ENCODE data around the gene KRT10.

The KRT10 gene

DNA sequence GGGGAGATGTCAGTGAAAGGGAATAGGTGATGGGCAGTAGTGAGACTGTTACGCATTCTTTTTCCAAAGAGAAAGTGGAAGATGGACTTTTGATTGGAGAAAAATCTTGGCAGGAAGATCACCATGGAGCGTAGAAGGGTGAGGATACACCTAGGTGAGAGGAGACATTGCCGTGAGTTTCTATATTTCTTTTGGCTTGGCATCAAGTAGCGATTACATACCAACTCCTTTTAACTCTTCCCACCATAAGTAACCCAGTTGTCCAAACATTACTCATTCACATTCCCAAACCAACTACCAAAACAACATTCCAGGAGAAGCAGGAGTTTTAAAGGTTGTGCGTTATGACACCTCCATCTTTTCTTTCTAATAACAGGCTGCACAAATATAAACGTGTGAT is 11.9 kb downstream of the KRT10 start:
- DNase-seq (ENCODE audit: insufficient read length, low spot score) (no peak), FAIRE-seq (no peak)

GRCh38 chr17:40809721-40810421 is 12.5 kb downstream of the KRT10 start:
- DNase-seq (ENCODE audit: insufficient read length, low spot score) (no peak), FAIRE-seq (no peak)

DNA sequence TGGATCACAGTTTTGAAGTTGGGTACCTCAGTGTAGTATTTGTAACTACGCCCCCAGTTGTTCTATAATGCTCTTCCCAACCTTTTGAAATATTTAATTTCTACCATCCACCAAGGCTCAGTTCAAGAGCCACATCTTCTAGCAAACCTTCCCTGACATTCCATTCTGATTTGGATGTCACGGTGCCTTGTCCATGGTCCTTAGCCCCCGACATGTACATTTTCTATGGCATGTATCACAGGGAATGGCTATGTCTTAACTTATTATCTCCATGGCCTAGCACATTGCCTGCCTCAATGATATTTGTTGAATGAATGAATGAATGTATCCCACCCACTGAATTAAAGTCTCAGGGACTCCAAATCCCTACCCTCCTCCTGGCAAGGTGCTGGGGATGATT is 16.3 kb downstream of the KRT10 start:
- FAIRE-seq (no peak), DNase-seq (ENCODE audit: insufficient read length, low spot score) (no peak)

GRCh38 chr17:40803617-40804082 is 18.8 kb downstream of the KRT10 start:
- FAIRE-seq (peak; percentile 85), DNase-seq (ENCODE audit: insufficient read length, low spot score) (peak; percentile 56)

- no peak for DNase-seq (ENCODE audit: insufficient read length, low spot score)
- FAIRE-seq, result no peak
Observed at GRCh38 chr17:40801157-40801556, 21.3 kb downstream of the KRT10 start.

DNA sequence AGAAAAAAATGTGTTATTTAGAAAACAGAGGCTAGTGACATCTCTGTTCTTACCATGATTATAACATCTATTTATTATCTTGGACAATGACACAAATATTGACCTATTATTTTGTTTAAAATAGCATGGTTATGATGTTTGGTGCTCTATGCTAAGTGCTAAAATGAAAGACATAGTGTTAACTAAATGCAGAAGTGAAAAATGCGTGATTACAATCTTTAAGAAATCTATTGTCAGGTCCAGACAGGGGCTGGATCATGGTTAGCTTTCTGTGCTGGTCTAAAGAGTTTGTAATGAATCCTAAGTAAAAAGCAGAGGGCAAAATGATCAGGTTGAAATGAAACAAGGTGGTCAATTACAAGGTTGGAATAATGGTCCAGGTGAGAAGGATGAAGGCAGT is 22.0 kb downstream of the KRT10 start:
- no peak for FAIRE-seq

DNA sequence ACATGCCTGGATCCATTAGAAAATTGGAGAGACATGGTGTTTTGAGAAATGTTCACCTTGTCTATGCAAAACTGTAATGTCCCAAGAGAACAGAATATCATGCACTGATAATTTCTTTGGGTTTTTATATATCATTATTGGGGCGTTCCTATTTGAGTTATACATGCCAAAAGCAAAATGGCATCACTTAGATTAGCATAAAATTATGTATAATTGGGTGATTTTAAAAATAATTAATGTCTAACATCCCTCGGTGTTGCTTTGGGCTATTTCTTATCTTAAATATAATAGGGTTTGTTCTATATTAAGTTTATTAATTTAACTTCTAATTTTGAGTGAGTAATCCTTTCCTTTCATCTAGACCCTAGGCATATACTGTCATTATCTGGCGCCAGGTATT is 22.6 kb downstream of the KRT10 start, which contains the start of gene KRT28:
Gene KRT28 (minus strand): TSS at position 101 of the 400 bp plus-strand sequence. CDS start 66 bp downstream, at position 35.
- FAIRE-seq, result no peak
- no peak for DNase-seq (ENCODE audit: insufficient read length, low spot score)

More for the DNA sequence above, 22.0 kb downstream of the KRT10 start:
- DNase-seq (ENCODE audit: insufficient read length, low spot score), result no peak

- FAIRE-seq, result no peak
- DNase-seq (ENCODE audit: insufficient read length, low spot score), result no peak
Observed at GRCh38 chr17:40796846-40797245, 25.6 kb downstream of the KRT10 start.

DNA sequence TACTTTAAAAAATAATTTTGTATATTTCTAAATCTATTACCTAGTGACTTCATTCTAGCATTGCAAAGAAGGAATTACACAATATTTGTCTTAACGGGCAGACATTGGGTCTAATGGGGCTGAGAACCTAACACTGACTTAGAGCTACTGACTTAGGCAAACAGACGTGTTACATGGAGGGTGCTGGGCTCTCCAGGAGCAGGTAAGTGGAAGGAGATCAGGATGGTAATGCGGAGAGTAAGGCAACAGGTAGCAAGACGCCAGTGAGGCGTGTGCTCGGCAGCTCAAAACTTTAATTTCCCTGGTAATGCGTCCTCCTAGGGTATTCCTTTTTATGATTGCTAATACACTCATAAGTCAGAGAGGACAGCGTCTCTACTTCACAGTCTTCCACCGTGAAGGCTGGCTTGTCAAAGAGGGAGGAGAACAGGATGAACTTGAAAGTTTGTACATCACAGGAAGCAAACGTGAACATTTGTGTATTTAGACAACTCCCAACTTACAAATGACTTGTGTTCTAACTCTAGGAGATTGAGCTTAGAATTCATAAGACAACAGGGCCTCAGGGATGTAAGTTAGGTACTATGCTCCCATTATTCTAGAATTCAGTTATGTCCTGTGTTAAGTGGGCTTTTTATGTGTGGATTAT is 27.3 kb downstream of the KRT10 start:
- DNase-seq (ENCODE audit: insufficient read length, low spot score), result no peak
- no peak for FAIRE-seq

- no peak for DNase-seq (ENCODE audit: insufficient read length, low spot score)
- no peak for FAIRE-seq
Observed at GRCh38 chr17:40794466-40794865, 27.9 kb downstream of the KRT10 start.

DNA sequence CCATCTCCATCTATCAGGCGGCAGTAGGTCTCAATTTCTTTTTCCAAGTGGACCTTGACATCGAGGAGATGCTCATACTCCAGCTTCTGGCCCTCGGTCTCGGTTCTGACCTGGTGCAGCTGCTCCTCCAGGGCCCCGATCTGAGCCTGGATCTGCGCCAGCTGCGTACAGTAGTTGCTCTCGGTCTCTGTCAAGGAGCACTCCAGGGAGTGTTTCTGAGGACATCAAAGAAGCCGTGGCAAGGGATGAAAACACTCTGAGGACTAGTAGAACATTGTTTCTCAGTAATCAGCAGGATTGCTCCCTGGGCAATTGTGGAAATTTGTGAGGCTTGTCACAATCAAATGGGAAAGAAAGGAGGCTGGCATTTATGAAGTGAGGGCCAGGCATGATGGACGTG is 28.6 kb downstream of the KRT10 start:
- DNase-seq (ENCODE audit: insufficient read length, low spot score) (no peak), FAIRE-seq (no peak)

DNA sequence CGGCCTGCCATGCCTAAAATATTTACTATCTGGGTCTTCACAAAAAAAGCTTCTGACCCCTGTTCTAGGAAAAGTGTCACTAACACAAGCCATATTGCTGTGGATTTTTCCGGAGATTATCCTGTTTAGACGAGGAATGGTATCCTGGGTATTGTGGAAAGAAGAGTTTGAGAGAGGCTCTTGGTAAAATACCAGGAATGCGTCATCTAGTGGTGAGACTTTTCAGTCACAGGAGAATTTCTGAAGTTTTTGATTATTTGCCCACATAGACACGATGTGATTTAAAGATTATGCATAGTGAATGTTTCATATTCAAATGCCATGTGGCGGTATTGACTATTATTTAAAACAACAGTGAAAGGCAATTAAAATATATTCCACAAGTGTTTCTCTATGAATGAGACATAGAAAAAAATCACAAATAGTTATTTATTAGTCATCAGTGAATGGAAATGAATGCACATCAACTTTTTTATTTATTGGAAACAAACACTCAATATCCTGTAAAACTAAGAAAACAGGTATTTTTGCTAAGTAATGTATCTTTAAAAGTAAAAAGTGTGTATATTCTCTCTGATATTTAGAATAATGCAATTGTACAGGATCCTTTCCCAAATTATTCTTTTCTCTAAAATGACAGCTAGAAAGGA is 30.5 kb downstream of the KRT10 start:
- DNase-seq (ENCODE audit: insufficient read length, low spot score) (no peak), FAIRE-seq (no peak)

DNA sequence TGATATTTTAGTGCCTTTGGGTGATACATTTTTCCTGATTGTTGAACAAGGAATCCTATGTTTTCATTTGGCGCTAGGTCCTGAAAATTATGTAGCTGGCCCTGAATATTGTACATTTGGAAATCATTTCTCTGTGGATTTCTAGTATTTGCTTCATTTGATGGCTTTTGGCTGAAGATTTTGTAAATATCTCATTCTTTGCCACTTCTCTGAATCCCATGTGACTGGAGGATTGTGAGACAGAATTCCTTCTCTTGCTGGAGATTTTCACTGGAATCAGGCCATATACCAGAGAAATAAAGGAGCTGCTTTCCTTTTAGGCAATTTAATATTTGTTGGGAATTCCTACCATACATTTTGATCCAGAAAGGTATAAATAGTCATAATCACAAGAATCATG is 31.3 kb downstream of the KRT10 start:
- FAIRE-seq (no peak), DNase-seq (ENCODE audit: insufficient read length, low spot score) (no peak)

DNA sequence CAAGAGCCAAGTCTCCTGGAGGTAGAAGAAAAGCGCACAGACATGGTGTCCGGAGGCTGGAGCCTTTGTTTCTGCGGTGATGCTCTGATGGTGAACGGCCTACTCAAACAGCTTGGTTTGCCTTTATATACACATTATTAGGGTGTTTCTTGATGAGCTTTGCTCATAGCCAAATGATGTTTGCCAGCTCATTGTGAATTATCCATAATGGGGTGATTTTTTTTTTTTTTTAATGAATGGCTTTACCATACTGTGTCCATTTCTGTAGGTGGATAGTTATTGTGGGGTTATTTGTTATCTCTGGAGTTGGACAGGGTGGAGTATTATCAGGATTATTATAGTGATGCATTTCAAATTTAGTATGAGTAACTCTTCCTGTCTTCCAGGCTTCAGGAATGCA is 40.0 kb downstream of the KRT10 start, which contains the start of gene KRT27:
Gene KRT27 (minus strand): TSS at position 101 of the 400 bp plus-strand sequence. CDS start 57 bp downstream, at position 44.
- FAIRE-seq, result no peak
- no peak for DNase-seq (ENCODE audit: insufficient read length, low spot score)

DNA sequence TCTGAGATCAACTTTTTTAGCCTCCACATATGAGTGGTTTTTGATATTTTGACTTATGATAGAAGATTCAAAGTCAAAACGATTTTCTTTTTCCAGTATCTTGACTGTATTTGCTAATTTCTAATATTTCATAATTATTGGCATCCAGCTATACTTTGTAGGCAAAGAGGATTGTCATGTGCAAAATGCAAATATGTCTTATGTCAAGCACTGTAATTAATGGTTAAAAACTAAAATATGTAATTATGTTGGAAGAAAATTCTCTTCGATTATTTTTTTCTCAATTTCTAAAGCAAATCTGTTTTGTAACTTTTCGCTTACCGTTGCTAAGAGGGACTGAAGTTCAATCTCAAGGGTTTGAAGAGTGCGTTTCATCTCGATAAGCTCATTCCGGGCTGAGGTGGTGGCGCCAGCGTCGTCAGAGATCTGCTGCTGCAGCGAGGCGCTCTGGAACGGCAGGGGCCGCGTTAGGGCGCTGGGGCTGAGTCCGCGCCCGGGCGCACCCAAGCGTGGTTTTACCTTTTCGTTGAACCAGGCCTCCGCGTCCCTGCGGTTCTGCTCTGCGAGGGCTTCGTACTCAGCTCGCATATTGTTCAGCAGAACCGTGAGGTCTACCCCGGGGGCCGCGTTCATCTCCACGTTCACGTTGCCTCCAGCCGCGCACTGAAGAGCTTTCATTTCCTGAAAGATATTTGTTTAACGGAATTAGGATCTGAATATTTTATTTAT is 43.1 kb downstream of the KRT10 start:
- FAIRE-seq, result no peak
- no peak for DNase-seq (ENCODE audit: insufficient read length, low spot score)

GRCh38 chr17:40778461-40778860 is 44.0 kb downstream of the KRT10 start:
- no peak for FAIRE-seq
- DNase-seq (ENCODE audit: insufficient read length, low spot score), result no peak

DNA sequence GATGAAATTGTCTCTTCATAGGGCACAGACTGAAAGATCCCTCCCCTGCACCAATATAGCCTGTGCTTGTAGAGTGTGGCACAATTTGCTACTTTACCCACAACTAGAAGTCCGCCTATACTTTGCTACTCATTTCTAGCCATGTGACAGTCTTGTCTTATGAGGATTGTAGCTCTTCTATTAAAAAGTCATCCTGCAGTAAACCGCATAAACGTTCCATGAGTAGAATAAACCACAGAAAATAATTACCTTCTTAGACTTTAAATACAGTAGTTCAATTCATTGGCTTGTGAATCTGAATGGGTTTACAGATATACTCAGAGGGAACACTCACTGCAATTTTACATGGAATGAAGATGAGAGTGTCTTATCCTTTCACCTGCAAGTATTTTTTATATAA is 44.4 kb downstream of the KRT10 start:
- no peak for FAIRE-seq
- no peak for DNase-seq (ENCODE audit: insufficient read length, low spot score)

DNA sequence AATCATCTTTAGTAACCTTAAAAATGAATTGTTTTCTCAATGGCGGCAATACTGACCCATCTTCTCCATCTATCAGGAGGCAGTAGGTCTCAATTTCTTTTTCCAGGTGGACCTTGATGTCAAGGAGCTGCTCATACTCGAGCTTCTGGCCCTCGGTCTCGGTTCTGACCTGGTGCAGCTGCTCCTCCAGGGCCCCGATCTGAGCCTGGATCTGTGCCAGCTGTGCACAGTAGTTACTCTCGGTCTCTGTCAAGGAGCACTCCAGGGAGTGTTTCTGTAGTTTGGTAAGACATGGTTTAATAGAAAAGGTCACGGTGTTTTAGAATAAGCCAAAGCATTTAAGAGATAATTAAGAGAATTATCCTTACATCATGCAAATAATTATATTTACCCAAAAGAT is 45.0 kb downstream of the KRT10 start:
- DNase-seq (ENCODE audit: insufficient read length, low spot score), result no peak
- no peak for FAIRE-seq

- FAIRE-seq, result no peak
Observed at GRCh38 chr17:40775945-40776344, 46.5 kb downstream of the KRT10 start.

GRCh38 chr17:40772101-40772500 is 50.3 kb downstream of the KRT10 start, which contains the start of gene KRT26:
KRT26 (minus strand) TSS chr17:40772201; CDS start chr17:40772113, 88 bp downstream.
- FAIRE-seq (no peak), DNase-seq (ENCODE audit: insufficient read length, low spot score) (no peak)

More at GRCh38 chr17:40775945-40776344, 46.5 kb downstream of the KRT10 start:
- DNase-seq (ENCODE audit: insufficient read length, low spot score), result no peak
